ENCODE results near the gene ACKR2.

GRCh38 chr3:42876401-42876800, 67.2 kb downstream of the ACKR2 start:
- TF ChIP-seq CTCF (IDR thresholded peaks at IDR 0.05) (no peak), POLR2AphosphoS5 (IDR thresholded peaks at IDR 0.05) (no peak)

Data from suprapubic skin (tissue), 3 donors.